Activated CD4-positive, alpha-beta T cell treated with anti-CD3 and anti-CD28 coated beads for 24 hours (primary cell): ENCODE measurements around the gene PRICKLE2.

ENCODE experiments used
- DNase-seq, 2 donors: peaks; one replicate each; pipeline ENCODE4 v3.0.0-alpha.2; 2020; ENCODE audit warnings: low read depth in 2 of 2

PRICKLE2 gene

DNA sequence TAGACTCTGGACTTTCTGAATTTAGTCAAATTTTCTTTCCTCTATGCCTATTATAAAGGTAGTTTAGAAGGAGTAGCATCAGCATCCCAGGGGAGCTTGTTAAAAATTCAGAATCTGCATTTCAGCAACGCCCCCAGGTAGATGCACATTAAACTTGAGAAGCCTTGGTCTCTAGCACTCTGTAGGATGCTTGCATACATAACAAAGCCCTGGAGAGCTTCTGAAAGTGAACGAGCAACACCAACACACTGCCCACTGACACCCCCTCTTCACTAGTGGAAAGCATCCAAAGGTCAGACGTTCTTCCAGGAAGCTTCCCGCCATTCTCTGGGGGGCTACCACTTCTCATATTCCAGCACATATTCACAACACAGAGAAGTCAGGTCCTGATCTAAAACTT, 6.5 kb downstream of the PRICKLE2 start:
- no peak for DNase-seq

GRCh38 chr3:64218329-64218728, 6.9 kb downstream of the PRICKLE2 start:
- no peak for DNase-seq

- no peak for DNase-seq
Observed at GRCh38 chr3:64216274-64217147, 8.8 kb downstream of the PRICKLE2 start.

DNA sequence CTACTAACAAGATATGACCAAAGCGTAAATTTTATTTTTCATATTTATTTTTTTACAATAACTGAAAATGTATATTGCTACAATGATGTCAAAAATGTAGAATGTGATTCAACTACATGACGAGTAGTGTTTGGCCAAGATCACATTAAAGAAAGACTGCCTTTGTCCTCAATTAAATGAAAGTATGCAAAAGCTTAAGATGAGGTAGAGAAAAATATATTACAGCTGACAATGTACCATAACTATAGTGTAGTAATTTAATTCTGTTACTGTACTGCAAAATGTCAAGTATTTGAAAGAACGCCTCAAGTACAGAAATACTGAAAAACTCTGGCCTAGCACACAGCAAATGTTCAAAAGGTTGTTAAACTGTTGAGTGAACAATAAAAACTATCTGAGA, 9.7 kb downstream of the PRICKLE2 start:
- DNase-seq = no peak

- no peak for DNase-seq
Observed at GRCh38 chr3:64215103-64215502, 10.2 kb downstream of the PRICKLE2 start.

DNA sequence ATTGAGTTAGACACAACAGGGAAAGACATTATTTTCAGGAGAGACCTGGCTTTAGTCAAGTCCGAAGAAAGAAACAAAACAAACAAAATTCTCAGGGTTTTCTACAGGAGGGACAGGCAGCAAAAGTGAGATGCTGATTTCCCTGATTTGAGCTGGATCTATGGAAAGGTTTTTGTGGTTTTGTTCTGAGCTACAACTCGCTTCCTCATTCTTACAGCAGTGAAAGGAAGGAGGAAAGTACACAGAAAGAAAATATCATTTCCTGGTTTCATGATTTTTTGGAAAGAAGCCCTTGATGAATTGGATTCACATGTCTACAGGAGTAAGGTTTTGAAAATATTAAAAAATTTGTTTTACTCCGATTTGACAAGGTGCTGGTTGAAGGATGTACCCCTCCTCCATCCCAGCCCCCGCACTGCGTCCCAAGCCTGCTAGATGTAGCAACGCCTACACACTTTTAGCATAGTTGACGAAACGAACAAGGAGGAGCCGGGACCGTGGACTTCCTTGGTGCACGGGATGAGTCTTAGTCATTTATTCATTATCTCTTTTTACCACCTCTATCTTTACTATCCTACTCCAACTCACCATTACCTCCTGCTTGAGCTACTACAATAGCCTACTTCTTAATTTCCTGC, 10.8 kb downstream of the PRICKLE2 start:
- no peak for DNase-seq

GRCh38 chr3:64213962-64214379, 11.3 kb downstream of the PRICKLE2 start:
- no peak for DNase-seq

DNA sequence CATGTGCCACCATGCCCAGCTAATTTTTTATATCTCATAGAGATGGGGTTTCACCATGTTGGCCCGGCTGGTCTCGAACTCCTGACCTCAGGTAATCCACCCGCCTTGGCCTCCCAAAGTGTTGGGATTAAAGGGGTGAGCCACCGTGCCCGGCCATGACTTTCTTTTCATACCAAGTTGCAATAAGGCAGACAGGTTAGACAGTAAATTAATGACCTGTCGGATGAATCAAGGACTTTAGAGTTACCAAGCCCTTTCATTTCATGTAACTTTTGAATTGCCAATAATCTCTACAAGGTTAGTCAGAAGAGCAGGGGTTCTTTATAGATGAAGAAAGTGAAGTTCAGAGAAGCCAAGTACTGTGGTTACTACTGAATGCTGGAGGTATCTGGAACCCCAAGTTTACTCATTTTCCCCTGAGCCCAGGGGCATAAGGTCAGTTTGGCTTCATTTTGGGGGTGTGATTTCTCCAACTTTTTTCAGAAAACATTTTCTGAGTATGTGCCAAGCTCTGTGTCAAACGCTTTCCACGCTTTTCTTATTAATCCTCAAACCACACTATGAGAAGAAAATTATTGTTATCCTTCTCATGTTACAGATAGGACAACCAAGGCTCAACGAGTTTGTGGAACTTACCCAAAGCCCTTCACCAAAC, 11.9 kb downstream of the PRICKLE2 start:
- DNase-seq = no peak

- no peak for DNase-seq
Observed at GRCh38 chr3:64209866-64210621, 15.2 kb downstream of the PRICKLE2 start.

DNA sequence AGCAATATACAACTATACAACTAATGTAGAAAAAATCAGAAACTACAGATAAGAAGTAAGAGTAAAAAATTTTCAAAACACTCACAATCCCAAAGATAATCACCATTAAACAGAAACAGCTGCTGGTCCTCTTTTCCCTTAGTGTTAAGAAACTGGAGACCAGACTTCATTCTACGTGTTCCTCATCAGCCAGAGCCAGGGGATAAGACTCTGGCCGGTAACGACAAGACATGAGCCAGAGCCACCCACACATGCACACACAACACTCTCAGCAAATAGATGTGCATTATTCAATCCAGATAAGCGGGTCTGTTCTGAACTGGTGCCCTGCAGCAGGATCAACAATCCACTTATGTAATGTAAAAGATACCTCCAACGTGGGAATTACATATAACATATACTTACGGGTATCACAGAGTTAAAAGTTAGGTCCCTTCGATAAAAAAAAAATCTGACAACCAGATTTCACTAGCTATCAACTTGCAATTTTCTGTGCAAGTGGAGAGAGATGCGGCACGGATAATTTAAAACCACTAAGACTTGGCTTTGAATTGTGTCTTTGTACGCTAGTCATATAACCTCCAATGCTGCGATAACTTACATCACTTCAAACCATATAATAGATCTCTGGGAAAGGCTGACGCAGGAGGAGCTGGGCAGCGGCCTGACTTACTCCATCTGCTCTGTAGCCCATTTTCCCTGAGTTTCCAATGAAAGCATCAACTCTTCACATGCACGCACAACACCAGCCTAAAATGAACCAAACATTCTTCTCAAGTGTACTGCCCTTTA, 17.8 kb downstream of the PRICKLE2 start:
- DNase-seq = no peak

GRCh38 chr3:64203969-64204908, 21.0 kb downstream of the PRICKLE2 start:
- DNase-seq = no peak

- DNase-seq = no peak
Observed at GRCh38 chr3:64203216-64203615, 22.1 kb downstream of the PRICKLE2 start.

GRCh38 chr3:64199932-64200331, 25.3 kb downstream of the PRICKLE2 start:
- DNase-seq = no peak

DNA sequence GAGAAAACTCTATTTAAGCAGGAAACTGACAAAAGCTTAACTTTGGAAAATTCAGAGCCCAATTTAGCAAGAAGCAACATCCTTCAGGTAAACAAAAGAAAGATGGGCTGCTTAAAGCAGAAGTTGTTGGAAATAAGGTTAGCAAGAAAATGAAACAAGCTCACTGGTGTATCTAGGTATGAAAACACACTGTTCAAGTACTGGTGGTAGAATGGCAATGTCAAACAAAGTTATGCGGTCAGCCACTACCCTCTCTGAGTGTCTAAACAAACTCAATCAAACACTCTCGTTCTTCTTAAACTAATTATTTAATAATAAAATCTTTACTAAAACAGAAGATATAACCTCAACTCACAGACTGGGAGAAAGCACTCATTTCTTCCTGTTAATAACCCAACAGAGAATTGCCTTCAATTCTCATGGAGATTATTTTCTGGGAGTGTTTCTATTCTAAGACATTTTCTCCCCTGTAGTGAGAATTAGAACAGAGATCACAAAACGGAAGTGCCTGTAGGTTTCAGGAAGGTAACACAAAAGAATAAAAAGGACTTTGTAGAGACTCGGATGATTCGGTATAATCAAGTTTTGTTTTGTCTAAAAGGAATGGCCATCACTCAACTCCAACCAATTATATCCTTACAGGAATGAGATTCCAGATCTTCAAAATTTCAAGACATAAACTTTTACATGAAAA, 28.9 kb downstream of the PRICKLE2 start:
- DNase-seq = no peak

- DNase-seq = no peak
Observed at GRCh38 chr3:64195789-64196188, 29.5 kb downstream of the PRICKLE2 start.

DNA sequence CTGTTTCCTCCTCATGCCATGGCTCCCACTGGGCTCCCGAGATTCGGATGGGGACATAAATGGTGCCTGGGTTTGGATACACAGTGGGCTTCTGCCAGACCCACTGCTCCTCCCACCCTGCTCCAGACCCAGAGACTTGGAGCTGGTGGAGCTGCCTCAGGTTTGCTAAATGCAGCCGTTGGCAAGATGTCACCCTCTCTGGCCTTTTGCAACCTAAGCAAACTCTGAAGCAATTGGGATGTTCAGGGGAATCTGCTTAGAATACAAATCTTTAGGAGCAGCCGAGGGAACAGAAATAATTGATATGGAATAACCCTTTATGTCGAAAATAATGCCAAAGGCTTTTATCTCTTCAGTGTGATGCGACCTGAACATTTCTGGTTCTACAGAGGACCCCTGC, 33.4 kb downstream of the PRICKLE2 start:
- DNase-seq = no peak

DNA sequence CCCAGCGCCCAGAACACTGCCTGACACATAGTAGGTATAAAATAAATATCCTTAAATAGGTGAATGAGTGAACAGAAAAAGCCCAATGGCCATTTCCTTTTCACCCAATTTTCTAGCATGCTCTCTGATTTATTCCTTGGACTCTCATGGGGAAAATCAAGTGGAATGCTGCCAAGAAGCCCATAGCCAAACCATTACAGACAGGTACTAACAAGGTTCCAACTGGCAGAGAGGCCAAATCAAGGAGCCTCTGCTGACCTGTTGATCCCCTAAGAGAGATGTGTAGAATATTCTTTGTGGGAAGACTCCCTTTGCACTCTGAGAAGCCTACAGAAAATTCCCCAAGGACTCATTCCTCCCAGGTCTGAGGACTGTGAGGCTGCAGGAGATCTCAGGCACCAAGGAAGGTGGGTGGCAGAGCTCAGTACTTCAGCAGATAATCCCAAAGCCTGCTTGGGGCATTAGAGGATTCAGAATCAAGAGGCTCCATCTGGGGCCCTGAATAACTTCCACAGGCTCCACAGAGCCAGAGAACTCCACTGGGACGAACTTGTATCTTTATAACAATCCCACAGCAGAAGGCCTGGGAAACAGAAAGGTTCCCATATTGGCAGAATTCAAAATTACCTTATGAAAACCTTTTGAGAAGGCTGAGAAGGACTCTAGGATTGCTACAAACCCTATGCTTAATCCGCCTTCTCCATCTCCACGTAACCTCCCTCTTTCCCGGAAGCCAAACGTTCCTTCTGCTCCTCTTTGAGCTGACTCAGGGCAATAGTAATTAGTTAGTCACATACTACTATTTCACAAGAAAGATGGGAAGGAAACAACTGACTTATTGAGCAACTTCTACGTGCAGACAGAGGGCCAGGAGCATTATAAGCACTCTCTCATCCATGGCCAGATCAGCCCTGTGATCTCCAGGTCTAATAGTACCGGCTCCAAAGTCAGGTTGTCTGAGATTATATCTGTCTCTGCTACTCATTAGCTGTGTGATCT, 34.5 kb downstream of the PRICKLE2 start:
- DNase-seq = no peak
